EL (cell line): ENCODE data around the gene TSPAN4.

ENCODE experiments used
- DNase-seq: peaks from one replicate; pipeline ENCODE4 v3.0.0-alpha.2; 2016

Gene TSPAN4

GRCh38 chr11:868394-868793, 25.7 kb downstream of the TSPAN4 start:
- DNase-seq: no peak

- no peak for DNase-seq
Measured at GRCh38 chr11:868802-869201, 26.1 kb downstream of the TSPAN4 start.

- DNase-seq: no peak
Measured at GRCh38 chr11:869399-870126, 26.9 kb downstream of the TSPAN4 start.

GRCh38 chr11:870127-870413, 27.4 kb downstream of the TSPAN4 start:
- DNase-seq: no peak

- no peak for DNase-seq
Measured at GRCh38 chr11:870418-870817, 27.8 kb downstream of the TSPAN4 start.

- no peak for DNase-seq
Measured at GRCh38 chr11:871472-871871, 28.8 kb downstream of the TSPAN4 start.

GRCh38 chr11:872799-873198, 30.1 kb downstream of the TSPAN4 start:
- no peak for DNase-seq

- no peak for DNase-seq
Measured at GRCh38 chr11:873706-874105, 31.1 kb downstream of the TSPAN4 start.

- no peak for DNase-seq
Measured at GRCh38 chr11:875203-875602, 32.6 kb downstream of the TSPAN4 start.

- DNase-seq: no peak
Measured at GRCh38 chr11:875769-876301, 33.2 kb downstream of the TSPAN4 start.

- no peak for DNase-seq
Measured at GRCh38 chr11:876545-876944, 33.9 kb downstream of the TSPAN4 start.

GRCh38 chr11:877565-877964, 34.9 kb downstream of the TSPAN4 start:
- no peak for DNase-seq

GRCh38 chr11:880447-880846, 37.8 kb downstream of the TSPAN4 start:
- no peak for DNase-seq

- DNase-seq: no peak
Measured at GRCh38 chr11:882596-882995, 39.9 kb downstream of the TSPAN4 start.

- DNase-seq: no peak
Measured at GRCh38 chr11:883527-883926, 40.9 kb downstream of the TSPAN4 start.

GRCh38 chr11:884578-885070, 42.0 kb downstream of the TSPAN4 start:
- DNase-seq: no peak

- no peak for DNase-seq
Measured at GRCh38 chr11:886568-886967, 43.9 kb downstream of the TSPAN4 start.

- DNase-seq: no peak
Measured at GRCh38 chr11:887589-887988, 44.9 kb downstream of the TSPAN4 start.

- DNase-seq: no peak
Measured at GRCh38 chr11:888310-889212, 45.9 kb downstream of the TSPAN4 start.

- DNase-seq: no peak
Measured at GRCh38 chr11:889257-889656, 46.6 kb downstream of the TSPAN4 start.

- no peak for DNase-seq
Measured at GRCh38 chr11:889687-890475, 47.2 kb downstream of the TSPAN4 start.

- DNase-seq: no peak
Measured at GRCh38 chr11:890794-891540, 48.3 kb downstream of the TSPAN4 start.
